ENCODE data around the gene MED15. TPM values are rescaled to one million over a fixed set of nuclear protein-coding genes. Genes with fewer than 3 reads are reported as not detected.

MED15 gene
- total and polyA plus RNA-seq, 2 experiments from 2014 or later: 29.2 to 43.5 TPM

DNA sequence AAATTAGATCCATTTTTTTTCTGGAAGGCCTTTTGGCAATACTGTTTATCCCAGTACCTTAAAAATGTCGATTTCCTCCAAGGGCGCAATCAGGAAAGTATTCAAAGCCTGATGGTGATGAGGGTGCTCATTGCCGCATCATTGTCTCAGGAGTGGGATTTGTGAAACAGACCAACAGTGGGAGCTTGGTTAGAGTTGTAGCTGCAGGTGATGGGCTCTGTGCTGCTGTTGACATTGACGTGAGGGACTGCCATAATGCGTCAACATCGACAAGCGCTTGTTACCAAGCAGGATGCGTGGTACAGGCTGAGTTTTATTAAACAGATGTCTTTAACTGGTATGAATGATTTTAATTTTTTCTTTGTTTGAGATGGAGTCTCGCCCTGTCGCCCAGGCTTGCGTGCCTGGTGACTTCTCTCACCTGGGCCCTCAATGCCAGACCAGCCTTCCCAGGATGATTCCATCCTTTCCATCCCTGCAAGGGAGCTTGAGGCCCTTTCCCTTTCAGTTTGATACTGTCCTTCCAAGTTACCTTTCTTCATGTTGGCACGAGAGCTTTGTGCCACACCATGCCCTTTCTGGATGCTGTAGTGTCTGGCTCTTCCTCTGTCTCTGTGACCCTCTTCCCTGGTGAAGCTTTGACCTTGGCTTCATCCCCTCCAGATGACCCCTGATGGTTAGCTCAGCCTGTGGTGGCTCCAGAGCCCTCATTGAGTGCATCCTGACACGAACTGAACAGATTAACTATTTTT is 10.6 kb downstream of the MED15 start (continued):
- TF ChIP-seq, protein P1, sequence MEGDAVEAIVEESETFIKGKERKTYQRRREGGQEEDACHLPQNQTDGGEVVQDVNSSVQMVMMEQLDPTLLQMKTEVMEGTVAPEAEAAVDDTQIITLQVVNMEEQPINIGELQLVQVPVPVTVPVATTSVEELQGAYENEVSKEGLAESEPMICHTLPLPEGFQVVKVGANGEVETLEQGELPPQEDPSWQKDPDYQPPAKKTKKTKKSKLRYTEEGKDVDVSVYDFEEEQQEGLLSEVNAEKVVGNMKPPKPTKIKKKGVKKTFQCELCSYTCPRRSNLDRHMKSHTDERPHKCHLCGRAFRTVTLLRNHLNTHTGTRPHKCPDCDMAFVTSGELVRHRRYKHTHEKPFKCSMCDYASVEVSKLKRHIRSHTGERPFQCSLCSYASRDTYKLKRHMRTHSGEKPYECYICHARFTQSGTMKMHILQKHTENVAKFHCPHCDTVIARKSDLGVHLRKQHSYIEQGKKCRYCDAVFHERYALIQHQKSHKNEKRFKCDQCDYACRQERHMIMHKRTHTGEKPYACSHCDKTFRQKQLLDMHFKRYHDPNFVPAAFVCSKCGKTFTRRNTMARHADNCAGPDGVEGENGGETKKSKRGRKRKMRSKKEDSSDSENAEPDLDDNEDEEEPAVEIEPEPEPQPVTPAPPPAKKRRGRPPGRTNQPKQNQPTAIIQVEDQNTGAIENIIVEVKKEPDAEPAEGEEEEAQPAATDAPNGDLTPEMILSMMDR (conservative IDR thresholded peaks at IDR 0.05; ENCODE audit: low read depth in 2 of 2): no peak
- TF ChIP-seq, protein P2, sequence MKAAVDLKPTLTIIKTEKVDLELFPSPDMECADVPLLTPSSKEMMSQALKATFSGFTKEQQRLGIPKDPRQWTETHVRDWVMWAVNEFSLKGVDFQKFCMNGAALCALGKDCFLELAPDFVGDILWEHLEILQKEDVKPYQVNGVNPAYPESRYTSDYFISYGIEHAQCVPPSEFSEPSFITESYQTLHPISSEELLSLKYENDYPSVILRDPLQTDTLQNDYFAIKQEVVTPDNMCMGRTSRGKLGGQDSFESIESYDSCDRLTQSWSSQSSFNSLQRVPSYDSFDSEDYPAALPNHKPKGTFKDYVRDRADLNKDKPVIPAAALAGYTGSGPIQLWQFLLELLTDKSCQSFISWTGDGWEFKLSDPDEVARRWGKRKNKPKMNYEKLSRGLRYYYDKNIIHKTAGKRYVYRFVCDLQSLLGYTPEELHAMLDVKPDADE (IDR thresholded peaks at IDR 0.05): no peak
- no peak for TF ChIP-seq ZNF331 (CRISPR knock-in tag; IDR thresholded peaks at IDR 0.05; ENCODE audit: low read depth)
- no peak for TF ChIP-seq EZH2phosphoT487 (IDR thresholded peaks at IDR 0.05; ENCODE audit: unreplicated experiment)
- TF ChIP-seq NANOG (IDR thresholded peaks at IDR 0.05; ENCODE audit: borderline replicate concordance): no peak

- DNase-seq (ENCODE audit: low spot score) (no peak), ATAC-seq (no peak)
- no peak overlapping the region for H3K4me2 ChIP-seq
- TF ChIP-seq POLR2AphosphoS5 (IDR thresholded peaks at IDR 0.05; ENCODE audit: low read depth) (no peak), CREB1 (CRISPR knock-in tag; IDR thresholded peaks at IDR 0.05; ENCODE audit: low read depth) (no peak), STAT1 (IDR thresholded peaks at IDR 0.05; ENCODE audit: unreplicated experiment) (no peak)
- Mint-ChIP-seq H3K27me3 (ENCODE audit: insufficient read depth, low read depth, poor library complexity) (peaks cover 9% of the 10 kb centered on the region), H3K4me1 (peaks cover 14% of the 10 kb centered on the region), H3K27ac (no peak overlapping the region), H3K9me3 (no peaks in the 10 kb centered on the region), H3K36me3 (ENCODE audit: low read depth) (peaks cover 8% of the 10 kb centered on the region), H3K4me3 (no peak overlapping the region)
- peaks cover 23% of the 10 kb centered on the region for H4K20me1 ChIP-seq (replicated peaks; ENCODE audit: insufficient read depth)
- no peaks in the 10 kb centered on the region for H3K27me3 ChIP-seq (ENCODE audit: insufficient read depth)
- H3K4me1 ChIP-seq (ENCODE audit: insufficient read depth): peaks cover 4% of the 10 kb centered on the region
- no peaks in the 10 kb centered on the region for H3F3A ChIP-seq (replicated peaks; ENCODE audit: low read depth)
- no peaks in the 10 kb centered on the region; the same call in 1 of the 2 replicates for H3K36me3 ChIP-seq (ENCODE audit: insufficient read depth)
- no peak overlapping the region for H2AFZ ChIP-seq
- peaks cover 96% of the 10 kb centered on the region for H3K79me2 ChIP-seq (replicated peaks; ENCODE audit: insufficient read depth)
- H3K27ac ChIP-seq (ENCODE audit: low read depth): no peak overlapping the region
- H3K4me3 ChIP-seq: no peak overlapping the region
- H3K9me2 ChIP-seq (ENCODE audit: insufficient read depth): no peaks in the 10 kb centered on the region
Measured at GRCh38 chr22:20519558-20519957, 12.1 kb downstream of the MED15 start.

GRCh38 chr22:20520093-20520511 is 12.7 kb downstream of the MED15 start:
- no peak for DNase-seq (ENCODE audit: low spot score)
- no peak for ATAC-seq
- Histone ChIP-seq H3K4me3 (no peak overlapping the region), H3K4me1 (ENCODE audit: insufficient read depth) (peaks cover 4% of the 10 kb centered on the region), H3K9me2 (ENCODE audit: insufficient read depth) (no peaks in the 10 kb centered on the region), H4K20me1 (replicated peaks; ENCODE audit: insufficient read depth) (peaks cover 21% of the 10 kb centered on the region), H3K79me2 (replicated peaks; ENCODE audit: insufficient read depth) (peaks cover 96% of the 10 kb centered on the region), H3F3A (replicated peaks; ENCODE audit: low read depth) (no peaks in the 10 kb centered on the region), H2AFZ (no peak overlapping the region), H3K4me2 (no peak overlapping the region), H3K27me3 (ENCODE audit: insufficient read depth) (no peaks in the 10 kb centered on the region), H3K27ac (ENCODE audit: low read depth) (no peak overlapping the region), H3K36me3 (ENCODE audit: insufficient read depth) (no peaks in the 10 kb centered on the region; the same call in 1 of the 2 replicates)
- Mint-ChIP-seq H3K36me3 (ENCODE audit: low read depth) (peaks cover 8% of the 10 kb centered on the region), H3K27ac (no peak overlapping the region), H3K4me3 (no peak overlapping the region), H3K4me1 (peaks cover 14% of the 10 kb centered on the region), H3K27me3 (ENCODE audit: insufficient read depth, low read depth, poor library complexity) (peaks cover 8% of the 10 kb centered on the region), H3K9me3 (no peaks in the 10 kb centered on the region)
- TF ChIP-seq ZNF331 (CRISPR knock-in tag; IDR thresholded peaks at IDR 0.05; ENCODE audit: low read depth): no peak
- TF ChIP-seq EZH2phosphoT487 (IDR thresholded peaks at IDR 0.05; ENCODE audit: unreplicated experiment): no peak
- TF ChIP-seq, protein P3, sequence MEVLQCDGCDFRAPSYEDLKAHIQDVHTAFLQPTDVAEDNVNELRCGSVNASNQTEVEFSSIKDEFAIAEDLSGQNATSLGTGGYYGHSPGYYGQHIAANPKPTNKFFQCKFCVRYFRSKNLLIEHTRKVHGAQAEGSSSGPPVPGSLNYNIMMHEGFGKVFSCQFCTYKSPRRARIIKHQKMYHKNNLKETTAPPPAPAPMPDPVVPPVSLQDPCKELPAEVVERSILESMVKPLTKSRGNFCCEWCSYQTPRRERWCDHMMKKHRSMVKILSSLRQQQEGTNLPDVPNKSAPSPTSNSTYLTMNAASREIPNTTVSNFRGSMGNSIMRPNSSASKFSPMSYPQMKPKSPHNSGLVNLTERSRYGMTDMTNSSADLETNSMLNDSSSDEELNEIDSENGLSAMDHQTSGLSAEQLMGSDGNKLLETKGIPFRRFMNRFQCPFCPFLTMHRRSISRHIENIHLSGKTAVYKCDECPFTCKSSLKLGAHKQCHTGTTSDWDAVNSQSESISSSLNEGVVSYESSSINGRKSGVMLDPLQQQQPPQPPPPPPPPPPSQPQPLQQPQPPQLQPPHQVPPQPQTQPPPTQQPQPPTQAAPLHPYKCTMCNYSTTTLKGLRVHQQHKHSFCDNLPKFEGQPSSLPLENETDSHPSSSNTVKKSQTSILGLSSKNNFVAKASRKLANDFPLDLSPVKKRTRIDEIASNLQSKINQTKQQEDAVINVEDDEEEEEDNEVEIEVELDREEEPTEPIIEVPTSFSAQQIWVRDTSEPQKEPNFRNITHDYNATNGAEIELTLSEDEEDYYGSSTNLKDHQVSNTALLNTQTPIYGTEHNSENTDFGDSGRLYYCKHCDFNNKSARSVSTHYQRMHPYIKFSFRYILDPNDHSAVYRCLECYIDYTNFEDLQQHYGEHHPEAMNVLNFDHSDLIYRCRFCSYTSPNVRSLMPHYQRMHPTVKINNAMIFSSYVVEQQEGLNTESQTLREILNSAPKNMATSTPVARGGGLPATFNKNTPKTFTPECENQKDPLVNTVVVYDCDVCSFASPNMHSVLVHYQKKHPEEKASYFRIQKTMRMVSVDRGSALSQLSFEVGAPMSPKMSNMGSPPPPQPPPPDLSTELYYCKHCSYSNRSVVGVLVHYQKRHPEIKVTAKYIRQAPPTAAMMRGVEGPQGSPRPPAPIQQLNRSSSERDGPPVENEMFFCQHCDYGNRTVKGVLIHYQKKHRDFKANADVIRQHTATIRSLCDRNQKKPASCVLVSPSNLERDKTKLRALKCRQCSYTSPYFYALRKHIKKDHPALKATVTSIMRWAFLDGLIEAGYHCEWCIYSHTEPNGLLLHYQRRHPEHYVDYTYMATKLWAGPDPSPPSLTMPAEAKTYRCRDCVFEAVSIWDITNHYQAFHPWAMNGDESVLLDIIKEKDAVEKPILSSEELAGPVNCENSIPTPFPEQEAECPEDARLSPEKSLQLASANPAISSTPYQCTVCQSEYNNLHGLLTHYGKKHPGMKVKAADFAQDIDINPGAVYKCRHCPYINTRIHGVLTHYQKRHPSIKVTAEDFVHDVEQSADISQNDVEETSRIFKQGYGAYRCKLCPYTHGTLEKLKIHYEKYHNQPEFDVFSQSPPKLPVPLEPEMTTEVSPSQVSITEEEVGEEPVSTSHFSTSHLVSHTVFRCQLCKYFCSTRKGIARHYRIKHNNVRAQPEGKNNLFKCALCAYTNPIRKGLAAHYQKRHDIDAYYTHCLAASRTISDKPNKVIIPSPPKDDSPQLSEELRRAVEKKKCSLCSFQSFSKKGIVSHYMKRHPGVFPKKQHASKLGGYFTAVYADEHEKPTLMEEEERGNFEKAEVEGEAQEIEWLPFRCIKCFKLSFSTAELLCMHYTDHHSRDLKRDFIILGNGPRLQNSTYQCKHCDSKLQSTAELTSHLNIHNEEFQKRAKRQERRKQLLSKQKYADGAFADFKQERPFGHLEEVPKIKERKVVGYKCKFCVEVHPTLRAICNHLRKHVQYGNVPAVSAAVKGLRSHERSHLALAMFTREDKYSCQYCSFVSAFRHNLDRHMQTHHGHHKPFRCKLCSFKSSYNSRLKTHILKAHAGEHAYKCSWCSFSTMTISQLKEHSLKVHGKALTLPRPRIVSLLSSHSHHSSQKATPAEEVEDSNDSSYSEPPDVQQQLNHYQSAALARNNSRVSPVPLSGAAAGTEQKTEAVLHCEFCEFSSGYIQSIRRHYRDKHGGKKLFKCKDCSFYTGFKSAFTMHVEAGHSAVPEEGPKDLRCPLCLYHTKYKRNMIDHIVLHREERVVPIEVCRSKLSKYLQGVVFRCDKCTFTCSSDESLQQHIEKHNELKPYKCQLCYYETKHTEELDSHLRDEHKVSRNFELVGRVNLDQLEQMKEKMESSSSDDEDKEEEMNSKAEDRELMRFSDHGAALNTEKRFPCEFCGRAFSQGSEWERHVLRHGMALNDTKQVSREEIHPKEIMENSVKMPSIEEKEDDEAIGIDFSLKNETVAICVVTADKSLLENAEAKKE (CRISPR knock-in tag; IDR thresholded peaks at IDR 0.05): no peak
- TF ChIP-seq EZH2 (IDR thresholded peaks at IDR 0.05; ENCODE audit: low read depth, unreplicated experiment): no peak
- no peak for TF ChIP-seq JUNB (IDR thresholded peaks at IDR 0.05; ENCODE audit: unreplicated experiment)
- TF ChIP-seq STAT1 (IDR thresholded peaks at IDR 0.05; ENCODE audit: unreplicated experiment): no peak
